Muscle of back (tissue), 13 donors: ENCODE results near the gene IRF5. TPM values are rescaled to one million over a fixed set of nuclear protein-coding genes. Genes with fewer than 3 reads are reported as not detected.

ENCODE experiments used
- DNase-seq, 3 donors: peaks; one replicate each; pipeline versions ENCODE4 v3.0.0 to v3.0.0-alpha.2; 2013
- long read RNA-seq, 9 donors: transcript quantifications; one replicate each; lab custom pipeline, GENCODE V29; 2026
- polyA plus RNA-seq, 10 donors: library from polyadenylated mRNA; unstranded; fragments of 120-200 nt; gene quantifications; one replicate each; pipeline ENCODE4 v1.2.1, GENCODE V29; 2013; ENCODE audit not compliant: insufficient read length in 10 of 10

IRF5 gene, protein sequence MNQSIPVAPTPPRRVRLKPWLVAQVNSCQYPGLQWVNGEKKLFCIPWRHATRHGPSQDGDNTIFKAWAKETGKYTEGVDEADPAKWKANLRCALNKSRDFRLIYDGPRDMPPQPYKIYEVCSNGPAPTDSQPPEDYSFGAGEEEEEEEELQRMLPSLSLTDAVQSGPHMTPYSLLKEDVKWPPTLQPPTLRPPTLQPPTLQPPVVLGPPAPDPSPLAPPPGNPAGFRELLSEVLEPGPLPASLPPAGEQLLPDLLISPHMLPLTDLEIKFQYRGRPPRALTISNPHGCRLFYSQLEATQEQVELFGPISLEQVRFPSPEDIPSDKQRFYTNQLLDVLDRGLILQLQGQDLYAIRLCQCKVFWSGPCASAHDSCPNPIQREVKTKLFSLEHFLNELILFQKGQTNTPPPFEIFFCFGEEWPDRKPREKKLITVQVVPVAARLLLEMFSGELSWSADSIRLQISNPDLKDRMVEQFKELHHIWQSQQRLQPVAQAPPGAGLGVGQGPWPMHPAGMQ
- polyA plus RNA-seq = 1 to 10 TPM; 1.5 to 3.3 (median 2.3) TPM
- long read RNA-seq, donor 1 = 0 reads
- long read RNA-seq, donor 2 = 0 reads
- long read RNA-seq, donor 3 = 0 reads
- long read RNA-seq, donor 4 = 0 reads
- long read RNA-seq, donor 5 = 0 reads
- long read RNA-seq, donor 6 = 0 reads
- long read RNA-seq, donor 7, partial matches to known transcripts = 0 of 1 reads
- long read RNA-seq, donor 7, other reads (novel, unspliced or antisense) = 0 of 1 reads
- long read RNA-seq, donor 8 = 0 reads
- long read RNA-seq, donor 9, partial matches to known transcripts = 0 of 1 reads
- long read RNA-seq, donor 9, other reads (novel, unspliced or antisense) = 0 of 1 reads

DNA sequence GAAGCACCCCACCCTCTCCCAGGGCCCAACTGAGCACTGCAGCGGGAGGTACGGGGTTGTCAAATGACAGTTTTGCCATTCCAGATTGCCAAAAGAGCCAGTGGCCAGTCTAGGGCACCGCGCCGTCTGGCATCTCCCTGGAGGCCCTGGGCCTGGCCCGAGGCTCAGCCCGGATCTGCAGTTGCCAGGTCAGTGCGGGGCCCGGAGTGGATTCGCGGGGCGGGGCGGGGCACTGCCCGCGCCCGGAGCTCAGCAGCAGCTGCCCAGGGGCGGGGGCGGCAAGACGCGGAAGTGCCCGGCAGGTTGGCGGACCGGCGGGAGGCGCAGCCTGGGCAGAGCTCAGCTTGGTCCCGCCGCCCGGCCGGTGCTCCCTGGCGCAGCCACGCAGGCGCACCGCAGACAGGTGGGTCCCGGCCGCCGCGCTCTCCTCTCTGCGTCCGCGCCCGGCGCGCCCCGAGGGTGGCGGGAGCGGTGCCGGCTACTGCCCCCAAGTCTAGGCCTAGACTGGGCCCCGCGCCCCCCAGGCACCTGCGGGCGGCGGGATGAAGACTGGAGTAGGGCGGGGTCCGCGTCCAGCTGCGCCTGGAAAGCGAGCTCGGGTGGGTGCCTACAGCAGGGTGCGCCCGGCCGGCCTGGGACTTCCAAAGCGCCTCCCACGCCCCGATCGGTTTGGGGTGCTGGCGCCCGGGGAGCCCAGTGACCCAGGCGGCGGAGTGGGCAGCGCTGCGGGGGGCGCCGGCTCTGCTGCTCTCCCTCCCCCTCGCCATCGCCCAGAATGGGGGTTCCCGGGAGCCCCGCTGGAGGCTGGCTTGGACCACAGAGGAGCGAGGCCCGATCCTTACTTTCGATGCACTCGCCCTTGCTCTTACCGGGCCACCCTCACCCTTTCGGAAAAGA, at the start of gene IRF5:
TSS of gene IRF5 (plus strand) at position 281 of the 897 bp plus-strand sequence. CDS start 4,155 bp downstream, outside the sequence.
- no peak for DNase-seq

DNA sequence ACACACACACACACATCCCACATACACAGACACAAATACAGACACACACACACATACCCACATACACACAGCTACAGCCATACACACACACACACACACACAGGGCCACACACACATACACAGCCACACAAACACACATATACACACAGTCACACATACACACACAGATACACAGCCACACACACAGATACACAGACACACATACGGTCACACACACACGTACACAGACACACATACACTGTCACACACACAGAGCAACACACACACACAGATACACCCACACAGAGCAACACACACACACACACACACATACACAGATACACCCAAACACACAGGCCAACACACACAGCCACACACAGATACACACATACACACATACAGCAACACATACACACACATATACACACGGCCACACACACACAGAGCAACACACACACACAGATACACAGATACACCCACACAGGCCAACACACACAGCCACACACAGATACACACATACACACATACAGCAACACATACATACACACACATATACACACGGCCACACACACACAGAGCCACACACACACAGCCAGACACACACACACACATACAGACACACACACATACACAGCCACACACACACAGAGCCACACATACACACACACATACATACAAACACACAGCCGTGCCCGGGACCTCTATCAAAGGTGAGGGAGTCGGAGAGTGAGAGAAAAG, 49.5 kb upstream of the IRF5 start:
- DNase-seq = no peak

DNA sequence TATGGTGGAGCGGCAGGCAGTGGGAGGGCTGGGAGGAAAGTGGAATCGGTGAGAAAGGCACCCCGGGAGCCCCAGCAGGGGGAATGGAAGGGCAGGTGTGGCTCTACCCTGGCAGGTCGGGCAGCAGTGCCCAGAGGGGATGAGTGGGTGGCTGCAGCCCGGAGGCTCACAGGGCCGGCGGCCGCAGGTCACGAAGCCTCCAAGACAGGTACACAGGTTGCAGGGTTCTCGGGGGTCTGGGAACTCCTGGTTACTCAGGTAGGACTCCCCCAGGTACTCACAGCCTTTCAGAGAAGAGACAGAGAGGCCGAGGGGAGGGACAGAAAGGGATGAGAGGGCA, 49.0 kb upstream of the IRF5 start:
- no peak for DNase-seq

DNA sequence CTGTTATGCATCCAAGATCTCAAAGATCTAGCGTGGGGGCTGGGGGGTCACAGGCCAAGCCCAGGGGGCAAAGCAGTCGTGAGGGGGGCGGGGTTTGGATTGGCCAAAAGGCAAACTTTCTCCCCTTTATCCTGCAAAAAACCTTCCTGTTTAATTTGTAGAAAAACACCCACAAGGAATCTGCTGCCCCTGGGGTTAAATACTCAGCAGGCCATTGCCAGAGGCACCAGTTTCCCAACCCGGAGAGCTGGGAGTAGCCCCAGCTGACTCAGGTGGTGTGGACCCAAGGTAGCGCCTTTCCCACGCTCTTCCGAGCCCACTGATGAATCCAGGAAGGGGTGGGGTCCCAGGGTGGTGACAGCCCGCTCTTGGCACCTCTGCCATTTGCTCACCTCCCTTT, 48.6 kb upstream of the IRF5 start:
- DNase-seq = no peak

DNA sequence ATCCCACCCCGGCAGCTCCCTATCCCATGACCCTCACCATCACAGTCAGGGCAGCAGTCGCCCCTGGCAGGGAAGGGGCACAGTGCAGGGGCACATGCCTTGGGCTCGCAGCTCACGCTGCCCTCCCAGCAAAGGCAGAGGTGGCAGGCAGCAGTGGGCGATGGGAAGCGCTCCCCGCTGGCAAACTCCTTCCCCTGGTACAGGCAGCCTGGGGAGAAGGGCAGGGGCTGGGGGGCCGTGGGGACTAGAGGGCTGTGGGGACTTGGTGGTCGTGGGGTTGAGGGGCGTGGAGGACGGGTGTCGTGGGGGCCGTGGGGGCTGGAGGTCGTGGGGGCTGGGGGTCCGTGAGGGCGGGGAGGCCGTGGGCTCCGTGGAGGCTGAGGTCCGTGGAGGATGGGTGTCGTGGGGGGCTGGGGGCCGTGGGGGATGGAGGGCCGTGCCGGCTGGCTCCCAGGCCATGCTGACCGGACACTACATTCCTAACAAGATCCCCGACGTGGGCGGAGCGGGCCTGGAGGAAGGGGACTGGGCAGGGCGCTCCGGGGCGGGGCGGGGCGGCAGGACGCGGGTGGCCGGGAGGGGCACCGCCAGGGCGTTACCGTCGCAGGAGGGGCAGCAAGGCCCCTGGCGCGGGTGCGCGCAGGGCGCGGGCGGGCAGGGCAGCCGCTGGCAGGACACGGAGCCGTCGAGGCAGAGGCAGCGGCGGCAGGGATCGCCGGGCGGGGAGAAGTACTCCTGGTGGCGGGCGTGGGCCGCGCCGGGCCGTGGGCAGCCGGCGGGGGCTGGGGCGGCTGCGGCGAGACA, 47.2 kb upstream of the IRF5 start:
- DNase-seq = no peak

DNA sequence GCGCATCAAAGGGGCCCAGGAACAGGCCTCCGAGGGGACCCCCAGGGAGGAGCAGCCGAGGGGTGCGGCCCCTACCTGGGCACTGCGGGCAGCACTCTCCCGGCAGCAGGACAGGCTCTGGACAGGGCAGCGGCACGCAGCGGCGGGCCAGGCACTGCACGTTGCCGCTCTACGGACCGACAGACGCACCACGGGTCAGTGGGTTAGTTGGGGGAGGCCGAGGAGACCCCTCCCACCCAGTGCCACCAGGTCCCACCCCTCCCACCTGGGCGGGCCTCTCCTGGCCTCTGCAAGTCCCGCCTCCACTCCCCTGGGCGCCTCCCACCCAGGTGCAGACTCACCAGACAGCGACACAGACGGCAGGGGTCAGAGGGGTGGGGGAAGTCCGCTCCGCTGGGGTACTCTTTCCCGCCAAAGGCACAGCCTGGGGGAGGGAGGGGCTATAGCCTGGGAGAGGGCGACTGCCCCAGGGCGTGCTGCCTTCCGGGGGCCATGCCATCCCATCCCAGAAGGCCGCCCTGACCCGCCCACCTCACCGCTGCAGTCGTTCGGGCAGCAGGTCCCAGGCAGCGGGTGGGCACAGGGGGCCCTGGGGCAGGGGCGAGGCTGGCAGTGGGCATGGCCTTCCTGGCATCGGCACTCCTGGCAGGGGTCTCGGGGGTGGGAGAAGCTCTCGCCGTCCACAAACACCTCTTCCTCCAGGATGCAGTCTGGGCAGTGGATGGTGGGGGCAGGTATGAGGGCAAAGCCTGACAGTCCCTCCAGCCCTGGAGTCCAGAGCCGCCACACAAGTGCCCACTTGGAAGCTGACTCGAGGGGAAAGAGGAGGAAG, 46.4 kb upstream of the IRF5 start:
- no peak for DNase-seq

DNA sequence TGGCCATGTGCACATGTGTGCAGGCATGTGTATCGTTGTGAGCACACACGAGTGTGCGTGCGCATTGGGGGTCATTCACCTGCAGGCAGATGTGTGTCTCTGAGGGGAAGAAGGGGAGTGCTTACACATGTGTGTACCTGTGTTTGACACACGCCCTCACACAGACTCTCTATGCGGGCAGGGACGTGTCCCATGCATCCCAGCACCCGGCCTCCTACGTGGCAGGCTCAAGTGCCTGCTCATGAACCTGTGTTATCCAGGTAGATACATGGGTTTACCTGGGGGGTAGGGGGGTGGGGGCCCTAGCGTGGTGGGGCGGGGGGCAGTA, 45.8 kb upstream of the IRF5 start:
- no peak for DNase-seq

DNA sequence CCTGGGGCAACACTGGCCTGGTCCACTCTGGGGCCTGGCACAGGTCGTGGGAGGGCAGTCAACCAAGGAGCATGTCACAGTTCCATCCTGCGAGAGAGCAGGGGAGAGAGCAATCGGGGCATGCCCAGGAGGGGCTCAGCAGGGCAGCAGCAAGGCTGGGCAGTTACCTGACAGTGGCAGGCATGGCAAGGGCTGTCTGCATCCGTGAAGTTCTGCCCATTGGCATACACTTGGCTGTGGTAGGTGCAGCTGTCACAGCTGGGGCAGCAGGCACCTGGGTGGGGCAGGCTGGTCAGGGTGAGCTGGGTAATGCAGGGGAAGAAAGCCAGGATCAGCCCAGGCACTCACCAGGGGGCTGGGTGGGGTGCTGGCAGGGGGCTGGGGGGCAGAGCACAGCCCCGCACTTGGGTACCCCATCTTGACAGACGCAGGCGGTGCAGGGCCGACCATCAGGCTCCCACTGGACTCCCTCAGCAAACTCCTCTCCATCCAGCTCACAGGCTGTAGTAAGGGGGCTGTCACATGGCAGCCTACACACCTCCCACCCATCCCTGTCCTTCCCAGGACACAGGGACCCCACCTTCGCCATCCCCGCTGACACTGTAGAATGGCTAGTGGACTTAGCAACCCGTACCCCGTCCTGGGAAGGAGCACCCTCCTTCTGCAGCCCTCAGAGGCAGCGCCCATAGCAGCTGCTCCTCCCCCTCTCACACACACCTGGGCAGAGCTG, 45.0 kb upstream of the IRF5 start:
- DNase-seq = no peak

DNA sequence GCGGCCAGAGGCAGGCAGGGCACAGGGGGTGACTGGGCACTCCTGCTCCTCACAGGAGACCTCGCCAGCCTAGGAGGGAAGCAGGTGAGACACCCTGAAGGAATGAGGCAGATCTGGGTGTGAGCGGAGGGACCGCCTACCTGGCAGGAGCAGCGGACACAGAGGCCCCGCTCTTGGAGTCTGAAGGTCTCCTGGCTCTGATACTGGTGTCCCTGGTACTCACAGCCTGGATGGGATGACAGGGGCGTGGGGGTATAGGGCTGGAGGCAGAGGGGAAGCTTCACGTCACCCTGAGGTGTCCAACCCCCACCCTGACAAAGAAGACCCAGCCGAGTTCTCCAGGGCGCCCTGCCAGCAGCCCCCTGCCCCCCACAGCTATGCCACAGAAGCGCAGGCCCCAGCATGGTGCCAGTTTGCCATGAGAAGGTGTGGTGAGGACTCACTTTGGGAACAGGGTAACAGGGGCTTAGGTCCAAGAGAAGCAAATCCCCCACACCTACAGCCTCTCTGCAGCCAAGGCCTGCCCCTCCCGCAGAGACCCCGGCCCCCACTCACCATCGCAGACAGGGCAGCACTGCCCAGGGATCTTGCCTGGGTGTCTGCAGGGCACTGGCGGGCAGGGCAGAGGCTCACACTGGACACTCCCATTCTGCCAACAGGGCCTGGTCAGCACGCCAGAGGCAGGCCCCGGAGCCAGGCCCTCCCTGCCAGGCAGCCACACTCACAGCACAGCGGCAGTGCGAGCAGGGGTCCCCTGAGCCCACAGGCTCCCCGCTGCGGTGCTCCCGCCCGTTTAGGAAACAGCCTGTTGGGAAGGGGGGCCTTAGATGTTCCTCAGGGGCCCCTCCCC, 44.3 kb upstream of the IRF5 start:
- no peak for DNase-seq

DNA sequence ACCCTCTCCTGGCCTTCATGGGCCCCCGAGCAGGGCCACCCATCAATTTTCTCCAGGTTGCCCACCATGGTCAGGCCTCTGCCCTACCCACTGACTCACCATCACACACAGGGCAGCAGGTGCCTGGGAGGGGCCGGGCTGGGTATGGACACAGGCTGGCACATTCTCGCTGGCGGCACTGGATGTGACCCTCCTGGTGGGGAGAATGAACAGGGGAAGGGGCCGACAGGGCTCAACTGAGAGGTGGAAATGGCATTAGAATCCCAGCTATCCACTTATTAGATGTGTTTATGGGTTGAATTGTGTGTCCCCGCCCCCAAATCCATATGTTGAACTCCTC, 43.7 kb upstream of the IRF5 start:
- no peak for DNase-seq

DNA sequence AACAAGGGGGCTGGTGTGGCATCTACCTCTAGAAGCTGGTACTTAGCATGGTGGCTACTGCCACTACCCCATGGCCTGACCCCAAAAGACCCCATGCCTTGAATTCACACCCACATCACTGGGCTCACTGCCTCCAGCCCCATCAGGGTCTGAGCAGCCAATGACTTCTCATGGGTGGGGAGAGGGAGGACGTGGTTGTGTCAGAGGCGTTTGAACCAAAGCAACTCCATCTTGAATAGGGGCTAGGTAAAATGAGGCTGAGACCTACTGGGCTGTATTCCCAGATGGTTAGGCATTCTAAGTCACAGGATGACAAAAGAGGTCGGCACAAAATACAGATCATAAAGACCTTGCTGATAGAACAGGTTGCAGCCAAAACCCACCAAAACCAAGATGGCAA, 42.4 kb upstream of the IRF5 start:
- DNase-seq = no peak

DNA sequence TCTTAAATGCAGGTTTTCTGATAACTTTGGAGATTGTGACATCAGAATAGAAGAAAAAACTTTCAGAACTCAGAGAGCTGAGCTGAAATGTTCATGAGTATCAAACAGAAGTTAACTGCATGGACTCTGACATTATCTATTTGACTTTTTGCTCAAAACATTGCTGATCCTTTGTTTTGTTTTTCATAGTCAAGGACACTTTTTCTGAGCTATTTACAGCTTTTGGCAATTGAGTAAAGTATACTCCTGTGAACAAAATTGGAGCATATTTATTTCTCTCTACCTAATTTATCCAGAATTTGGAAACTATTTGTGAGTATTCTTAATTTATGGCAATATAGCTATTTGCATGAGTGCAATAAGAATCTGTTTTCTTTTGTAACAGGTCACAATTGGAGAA, 38.3 kb upstream of the IRF5 start:
- DNase-seq = no peak

DNA sequence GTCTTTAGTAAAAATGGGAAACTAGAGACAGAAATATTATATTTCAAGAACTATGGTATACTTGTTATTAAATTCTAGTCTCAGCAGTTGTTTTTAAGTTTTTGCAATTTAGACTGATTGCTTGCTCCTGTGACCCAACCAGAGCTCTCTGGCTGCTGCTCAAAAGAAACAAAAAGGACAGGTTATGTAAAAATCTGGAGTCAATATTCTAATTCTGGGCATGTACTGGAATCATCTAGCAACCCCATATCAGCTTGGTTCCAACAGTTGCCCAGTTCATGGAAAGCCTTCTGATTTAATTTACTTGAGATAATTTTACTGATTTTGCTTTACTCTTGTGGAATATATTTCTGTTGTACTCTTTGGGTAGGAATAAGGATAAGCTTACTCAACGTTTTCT, 37.5 kb upstream of the IRF5 start:
- DNase-seq = no peak

DNA sequence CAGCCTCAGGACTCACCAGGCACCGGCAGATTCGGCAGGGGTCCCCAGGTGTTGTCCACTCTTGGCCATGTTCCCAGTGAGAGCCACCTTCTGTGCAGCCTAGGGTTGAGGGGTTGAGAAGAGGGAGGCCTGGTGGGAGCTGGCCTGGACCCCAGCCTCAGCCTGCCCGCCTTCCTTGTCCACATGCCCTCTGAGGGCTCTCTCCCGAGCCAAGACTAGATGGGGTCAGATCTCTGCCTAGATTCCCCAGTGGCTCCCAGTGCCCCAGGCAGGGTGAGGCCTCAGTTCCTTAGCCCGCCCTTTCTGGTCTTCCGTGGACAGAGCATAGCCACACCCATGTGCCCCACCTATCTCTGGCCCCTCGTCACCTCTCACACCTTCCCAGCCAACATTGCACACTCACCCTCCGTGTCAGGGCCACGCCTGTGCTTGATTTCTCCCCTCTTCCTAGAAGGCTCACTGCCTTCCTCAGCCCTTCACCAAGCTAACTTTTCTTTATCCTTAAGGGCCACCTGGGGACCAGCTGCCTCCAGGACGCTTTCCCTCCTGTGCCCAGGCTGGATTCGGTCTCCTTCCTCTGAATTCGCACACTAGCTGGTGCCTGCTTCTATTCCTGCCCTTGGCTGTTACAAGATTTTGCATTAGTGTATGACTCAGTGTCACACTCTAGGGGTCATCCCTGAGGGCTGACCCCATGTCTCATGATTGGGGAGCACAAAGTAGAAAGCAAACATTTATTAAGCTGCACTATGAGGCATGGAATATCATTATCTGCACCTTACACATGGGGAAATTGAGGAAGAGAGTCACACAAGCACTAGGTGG, 34.8 kb upstream of the IRF5 start:
- no peak for DNase-seq

DNA sequence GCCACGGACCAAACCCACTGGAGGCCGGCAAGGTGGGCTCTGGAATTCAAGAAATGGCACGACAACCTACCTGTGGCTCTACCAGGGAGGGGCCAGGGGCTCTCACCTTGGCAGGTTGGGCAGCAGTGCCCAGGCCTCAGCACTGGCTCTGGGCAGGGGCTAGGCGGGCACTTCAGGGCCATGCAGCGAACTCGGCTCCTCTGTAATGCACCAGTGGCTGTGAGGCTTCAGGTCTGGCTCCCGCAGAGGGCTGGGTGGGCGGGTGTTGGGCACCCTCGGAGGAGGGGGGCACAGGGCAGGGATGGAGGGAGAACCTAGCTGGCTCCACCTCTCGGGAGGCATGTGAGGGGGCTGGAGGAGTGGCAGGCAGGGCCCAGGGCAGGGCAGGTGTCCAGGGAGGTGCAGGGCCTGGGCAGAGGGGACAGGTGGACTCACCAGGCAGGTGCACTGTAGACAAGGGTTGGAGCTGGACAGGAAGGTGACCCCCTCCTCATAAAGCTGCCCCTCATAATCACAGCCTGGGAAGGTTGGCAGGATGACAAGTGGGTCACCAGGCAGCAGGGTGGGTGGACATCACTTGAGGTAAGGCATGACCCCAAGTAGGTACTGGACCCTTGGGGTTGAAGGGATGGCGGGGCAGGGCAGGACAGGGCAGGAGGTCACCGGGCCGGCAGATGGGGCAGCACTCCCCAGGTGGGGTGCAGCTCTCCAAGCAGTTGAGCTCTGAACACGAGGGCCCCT, 33.9 kb upstream of the IRF5 start:
- DNase-seq = no peak

DNA sequence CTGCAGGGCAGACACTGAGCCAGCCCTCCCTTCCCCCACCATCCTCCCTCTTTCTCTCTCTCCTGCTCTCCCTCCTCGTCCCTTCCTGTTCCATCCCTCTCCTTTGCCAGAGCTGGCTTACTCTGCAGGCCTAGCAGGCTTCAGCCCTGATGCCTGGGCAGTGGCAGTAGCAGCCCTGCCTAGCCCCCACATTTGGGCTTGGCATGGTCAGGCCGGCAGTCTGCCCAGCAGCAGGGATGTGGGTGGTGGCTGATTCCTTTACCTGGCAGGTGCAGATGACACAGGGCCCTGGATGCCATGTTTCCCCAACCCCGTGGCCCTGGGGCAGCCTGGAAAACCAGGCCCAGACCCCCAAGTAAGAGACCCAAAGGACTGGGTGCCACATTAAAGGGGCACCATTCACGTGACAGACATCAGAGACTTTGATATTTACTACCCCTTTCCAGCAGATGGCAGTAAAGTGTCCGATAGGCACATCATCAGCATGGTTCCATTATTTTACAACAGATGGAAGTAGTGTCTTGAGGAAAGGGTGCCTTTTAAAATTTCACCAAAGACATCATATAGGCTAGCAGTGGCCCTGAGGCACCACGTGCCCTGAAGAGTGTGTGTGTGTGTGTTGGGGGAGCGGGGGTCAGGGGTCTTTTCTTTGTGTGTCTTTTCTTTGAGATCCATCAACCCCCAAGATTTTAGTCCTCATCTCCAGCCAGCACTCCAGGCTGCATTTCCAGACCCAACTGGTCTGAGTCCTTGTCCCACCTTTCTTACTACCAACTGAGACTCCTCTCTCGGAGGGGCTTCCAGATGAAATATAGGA, 33.1 kb upstream of the IRF5 start:
- DNase-seq = no peak
